ENCODE data around the gene FHIT. TPM values are rescaled to one million over a fixed set of nuclear protein-coding genes. Genes with fewer than 3 reads are reported as not detected.

FHIT gene
- total RNA-seq, 4 donors from 2014 or later: 4.4 to 10.6 (median 8.4) TPM

DNA sequence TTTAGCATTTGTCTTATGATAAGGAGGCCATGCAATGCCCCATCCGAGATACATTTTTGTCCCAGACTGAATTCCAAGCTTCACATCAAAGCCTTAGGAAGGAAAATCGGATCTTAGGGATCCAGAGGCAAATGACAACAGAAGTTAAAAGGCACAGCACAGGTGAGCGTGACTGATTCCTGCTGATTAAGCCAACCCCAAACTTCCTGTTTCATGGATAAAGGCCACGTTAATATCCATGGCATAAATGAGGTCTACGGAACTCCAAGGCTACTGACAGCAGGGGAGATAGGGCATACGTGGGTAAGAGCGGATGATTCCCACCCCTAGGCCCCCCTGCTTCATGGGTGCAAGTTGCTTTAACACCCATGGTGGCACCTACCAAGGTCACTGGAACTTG is 471.6 kb downstream of the FHIT start:
- TF ChIP-seq, protein P1, sequence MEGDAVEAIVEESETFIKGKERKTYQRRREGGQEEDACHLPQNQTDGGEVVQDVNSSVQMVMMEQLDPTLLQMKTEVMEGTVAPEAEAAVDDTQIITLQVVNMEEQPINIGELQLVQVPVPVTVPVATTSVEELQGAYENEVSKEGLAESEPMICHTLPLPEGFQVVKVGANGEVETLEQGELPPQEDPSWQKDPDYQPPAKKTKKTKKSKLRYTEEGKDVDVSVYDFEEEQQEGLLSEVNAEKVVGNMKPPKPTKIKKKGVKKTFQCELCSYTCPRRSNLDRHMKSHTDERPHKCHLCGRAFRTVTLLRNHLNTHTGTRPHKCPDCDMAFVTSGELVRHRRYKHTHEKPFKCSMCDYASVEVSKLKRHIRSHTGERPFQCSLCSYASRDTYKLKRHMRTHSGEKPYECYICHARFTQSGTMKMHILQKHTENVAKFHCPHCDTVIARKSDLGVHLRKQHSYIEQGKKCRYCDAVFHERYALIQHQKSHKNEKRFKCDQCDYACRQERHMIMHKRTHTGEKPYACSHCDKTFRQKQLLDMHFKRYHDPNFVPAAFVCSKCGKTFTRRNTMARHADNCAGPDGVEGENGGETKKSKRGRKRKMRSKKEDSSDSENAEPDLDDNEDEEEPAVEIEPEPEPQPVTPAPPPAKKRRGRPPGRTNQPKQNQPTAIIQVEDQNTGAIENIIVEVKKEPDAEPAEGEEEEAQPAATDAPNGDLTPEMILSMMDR (IDR thresholded peaks at IDR 0.05; ENCODE audit: low read depth): no peak

DNA sequence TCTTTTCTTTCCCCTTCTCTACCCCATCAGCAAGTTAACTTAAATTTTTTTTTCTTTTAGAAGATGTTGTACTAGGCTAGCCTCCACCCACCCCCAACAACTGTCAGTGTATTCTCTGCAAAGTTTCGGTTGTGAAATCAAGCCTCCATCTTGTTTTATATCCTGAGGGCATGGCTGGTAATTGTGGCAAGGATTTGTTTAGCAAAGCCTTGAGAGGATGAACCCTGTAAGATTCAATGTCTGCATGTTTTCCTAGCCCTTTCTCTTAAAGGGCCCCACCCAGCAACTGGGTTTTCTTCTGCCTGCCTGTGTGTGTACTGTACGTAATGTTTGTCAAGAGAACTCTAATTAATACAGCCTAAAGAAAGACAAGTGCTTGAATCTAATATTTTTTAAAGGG is 475.3 kb downstream of the FHIT start:
- TF ChIP-seq, protein P1 (IDR thresholded peaks at IDR 0.05; ENCODE audit: low read depth): no peak

DNA sequence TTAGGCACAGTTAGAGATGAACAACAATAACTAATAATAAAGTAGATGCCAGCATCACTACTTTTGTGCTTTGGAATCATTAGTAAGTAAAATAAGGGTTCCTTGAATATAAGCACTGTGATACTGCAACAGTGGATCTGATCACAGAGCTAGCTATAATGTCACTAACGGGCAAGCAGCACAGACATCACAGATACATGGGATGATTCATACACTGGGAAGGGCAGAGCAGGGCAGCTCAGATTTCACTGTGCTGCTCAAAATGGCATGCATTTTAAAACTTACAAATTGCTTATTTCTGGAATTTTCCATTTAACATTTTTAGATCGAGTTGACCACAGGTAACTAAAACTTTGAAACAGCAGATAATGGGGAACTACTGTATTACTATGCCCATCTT is 476.6 kb downstream of the FHIT start:
- TF ChIP-seq, protein P1 (IDR thresholded peaks at IDR 0.05; ENCODE audit: low read depth): no peak

DNA sequence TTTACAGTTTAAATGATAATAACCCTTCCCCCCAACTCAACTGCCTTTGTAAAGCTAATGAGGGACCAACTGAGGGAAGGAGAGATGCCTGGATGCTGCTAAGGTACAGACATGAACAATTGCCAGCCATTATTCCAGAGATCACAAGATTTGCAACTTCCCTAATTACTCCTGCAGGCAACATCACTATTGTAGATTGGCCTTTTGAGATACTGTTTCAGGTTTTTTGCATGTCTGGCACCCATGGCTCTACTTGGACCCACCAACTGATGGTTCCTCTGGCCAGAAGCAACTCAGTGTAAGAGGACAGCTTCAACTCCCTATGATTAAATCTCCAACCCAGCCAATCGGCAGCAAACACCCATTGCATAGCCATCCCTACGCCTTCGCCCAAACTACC is 478.7 kb downstream of the FHIT start:
- TF ChIP-seq, protein P1 (IDR thresholded peaks at IDR 0.05; ENCODE audit: low read depth): no peak

DNA sequence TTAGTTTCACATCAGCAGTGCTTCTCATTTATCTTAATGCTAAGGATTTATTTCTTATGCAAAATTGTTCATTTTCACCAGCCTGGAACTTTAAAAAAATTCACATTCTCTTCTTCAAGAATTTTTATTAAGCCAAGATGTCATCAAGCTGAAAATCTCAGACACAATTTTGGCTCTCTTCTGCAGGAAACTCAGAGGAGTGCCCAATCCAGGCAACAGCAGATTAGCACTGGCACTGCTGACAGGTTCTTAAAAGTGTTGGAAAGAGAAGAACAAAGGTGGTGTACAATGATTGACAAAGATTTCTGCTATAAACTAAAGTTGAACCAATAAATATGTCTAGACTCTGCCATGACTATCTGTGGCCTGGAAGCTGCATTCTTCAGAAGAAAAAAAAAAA is 479.5 kb downstream of the FHIT start:
- TF ChIP-seq, protein P1 (IDR thresholded peaks at IDR 0.05; ENCODE audit: low read depth): no peak

DNA sequence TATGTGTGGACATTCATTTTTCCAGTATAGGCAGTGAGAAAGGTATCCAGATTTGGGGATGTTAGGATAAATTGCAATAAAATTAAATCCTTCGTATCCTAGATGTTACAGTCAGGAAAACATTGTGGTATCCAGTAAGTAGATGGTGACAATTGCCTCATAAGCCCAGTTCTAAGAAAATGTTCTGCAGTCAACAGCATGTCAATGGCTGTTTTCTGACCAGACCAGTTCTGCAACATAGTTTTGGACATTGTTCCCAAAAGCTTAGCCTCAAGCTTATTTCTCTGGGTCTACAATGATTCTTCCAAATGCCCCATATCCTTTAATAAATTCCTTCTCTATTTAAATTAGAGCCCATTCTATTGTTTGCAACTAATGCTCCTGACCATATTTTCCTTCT is 480.7 kb downstream of the FHIT start:
- TF ChIP-seq, protein P1 (IDR thresholded peaks at IDR 0.05; ENCODE audit: low read depth): no peak

DNA sequence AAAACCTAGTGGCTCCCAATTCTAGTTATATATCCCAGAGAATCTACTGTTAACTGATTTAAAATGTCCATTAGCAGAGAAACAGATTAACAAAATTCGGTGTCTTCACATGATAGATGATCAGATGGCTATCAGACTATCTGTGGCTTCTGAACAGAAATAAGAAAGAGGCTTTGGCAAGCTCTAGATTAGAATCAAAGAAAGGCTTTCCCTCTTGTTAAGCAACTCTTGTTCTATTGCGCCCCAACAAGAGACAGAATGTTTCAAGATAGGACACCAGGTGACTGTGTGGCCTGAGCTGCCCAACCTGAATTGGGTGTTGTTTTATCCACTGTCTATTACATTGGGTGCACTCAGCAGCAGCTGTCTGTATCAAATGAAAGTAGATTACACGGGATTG is 483.7 kb downstream of the FHIT start:
- TF ChIP-seq, protein P1 (IDR thresholded peaks at IDR 0.05; ENCODE audit: low read depth): no peak

Measured in subcutaneous adipose tissue (tissue), 4 donors.